Spleen (tissue), 11 donors: ENCODE results near the gene DAP3. TPM values are rescaled to one million over a fixed set of nuclear protein-coding genes. Genes with fewer than 3 reads are reported as not detected.
A peak's percentile ranks its signal among the peaks of the same experiment; 100 is the strongest.
"Not testable (repeated sequence)": the region's sequence is repeated elsewhere in the genome, so short reads cannot be mapped to it uniquely, and the experiment has no call there.

Experiments used
- DNase-seq: peaks from one replicate; pipeline ENCODE4 v3.0.0-alpha.2; 2020
- H3K27ac ChIP-seq, 8 donors: fragments of 200-600 bp; sonication (generic) in 7 of 8; 1 replicate in 4 of 8; 2 replicates in 4 of 8; pipeline versions ENCODE4 v1.5.0 to v1.8.0; 2016 to 2021; ENCODE audit warnings: inconsistent platforms in 4 of 8, mild to moderate bottlenecking in 4 of 8, moderate library complexity in 1 of 8
- H3K27me3 ChIP-seq, 7 donors: fragments of 200-600 bp; sonication (generic) in 6 of 7; replicated peaks in 1 of 7; 1 replicate in 4 of 7; 2 replicates in 3 of 7; pipeline versions ENCODE4 v1.5.0 to v1.8.0; 2016 to 2021; ENCODE audit warnings: inconsistent platforms in 3 of 7, mild to moderate bottlenecking in 1 of 7
- H3K36me3 ChIP-seq, 6 donors: fragments of 200-600 bp; sonication (generic) in 5 of 6; 1 replicate in 4 of 6; 2 replicates in 2 of 6; pipeline versions ENCODE4 v1.5.0 to v1.8.0; 2016 to 2021; ENCODE audit warnings: inconsistent platforms in 2 of 6
- H3K4me1 ChIP-seq, 6 donors: fragments of 200-600 bp; sonication (generic) in 5 of 6; 1 replicate in 3 of 6; 2 replicates in 3 of 6; pipeline versions ENCODE4 v1.5.0 to v1.8.0; 2016 to 2021; ENCODE audit warnings: inconsistent platforms in 3 of 6
- H3K4me3 ChIP-seq, 8 donors: fragments of 200-600 bp; sonication (generic) in 7 of 8; 1 replicate in 4 of 8; 2 replicates in 4 of 8; pipeline versions ENCODE4 v1.5.0 to v1.8.0; 2016 to 2021; ENCODE audit warnings: inconsistent platforms in 4 of 8, mild to moderate bottlenecking in 4 of 8, moderate library complexity in 2 of 8
- H3K9me3 ChIP-seq, 8 donors: fragments of 200-600 bp; sonication (generic) in 7 of 8; 1 replicate in 4 of 8; 2 replicates in 4 of 8; pipeline versions ENCODE4 v1.5.0 to v1.8.0; 2016 to 2021; ENCODE audit warnings: inconsistent platforms in 4 of 8
- CTCF ChIP-seq, 11 experiments: fragments of 200-600 bp in 7 of 11; fragments of 450-650 bp in 4 of 11; sonication (generic) in 4 of 11; IDR thresholded peaks in 8 of 11; conservative IDR thresholded peaks in 3 of 11; 1 replicate in 7 of 11; 2 replicates in 4 of 11; pipeline versions ENCODE4 v1.4.0 to v1.8.0; 2016 to 2021; ENCODE audit warnings: antibody characterized with exemption in 11 of 11, inconsistent platforms in 4 of 11, mild to moderate bottlenecking in 1 of 11
- POLR2A ChIP-seq, 3 donors: fragments of 450-650 bp; IDR thresholded peaks; one replicate each; pipeline ENCODE4 v1.5.1; 2017; ENCODE audit warnings: antibody characterized with exemption in 3 of 3, mild to moderate bottlenecking in 1 of 3
- POLR2AphosphoS5 ChIP-seq, 3 donors: sonication (generic); formaldehyde crosslinking; IDR thresholded peaks; one replicate each; pipeline ENCODE4 v1.5.1; 2017; ENCODE audit warnings: antibody characterized with exemption in 3 of 3
- WGBS, 5 donors: extraction: QIAGEN DNeasy Blood & Tissue Kit in 3 of 5; methylation state at CpG; one replicate each; pipeline versions ENCODE4 v1.1.5 to v1.1.7; 2013 to 2018; 5-methylcytosine and 5-hydroxymethylcytosine counted together
- intact Hi-C: fragments of 100-400 bp; cut with DNase I; formaldehyde crosslinking; loops from one replicate; pipeline ENCODE4 v1.15.0; 2023; ENCODE audit warnings: low total_unique reads
- polyA plus RNA-seq, 3 donors: library from polyadenylated mRNA; stranded (reverse); fragments of 200-250 nt; gene quantifications; one replicate each; pipeline ENCODE4 v1.2.1, GENCODE V29; 2013
- total RNA-seq, 7 donors: library from RNA; depleted of rRNA in 3 of 7; stranded (reverse); fragments of >200 nt in 3 of 7; fragmentation: NEBNext Ultra II Directional in 4 of 7; extraction: Animal tissue kit (Norgen Biotek cat#: 25700) in 4 of 7; gene quantifications; one replicate each; pipeline versions ENCODE4 v1.1.0 to v1.2.1, GENCODE V29; 2016 to 2021
- donor health status: healthy with polysubstance abuse.
- donor health status: DM: no; HTN: no; CAD: no; lungs with moderate emphysema.
- donor health status: DM: no; HTN: no; CAD: no.
- donor health status: Bipolar disorder and iron deficiency.
- donor health status: healthy.
- donor health status: DM: no; HTN: no; CAD: no.
- donor health status: DM: yes; HTN: yes; CAD: no.

DAP3 gene
- total and polyA plus RNA-seq, 10 donors = 87.3 to 150 (median 99.5) TPM

DNA sequence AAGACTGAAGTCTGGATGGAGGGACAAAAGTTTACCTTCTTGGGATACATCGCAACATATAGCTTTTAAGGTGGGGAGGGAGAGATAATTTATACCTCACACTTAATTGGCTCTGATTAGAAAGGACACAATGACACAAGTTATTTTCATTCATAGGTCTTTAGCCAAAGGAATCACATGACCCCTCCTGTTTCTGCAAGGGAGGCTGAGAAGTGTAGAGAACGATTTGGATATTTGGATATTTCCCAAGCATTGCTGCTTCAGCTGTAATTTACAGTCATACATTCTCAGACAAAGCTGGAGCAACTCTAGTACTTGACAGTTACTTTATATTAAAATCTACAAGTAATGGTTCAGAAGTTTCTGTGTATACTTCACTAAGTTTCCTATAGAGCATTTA, 24.2 kb downstream of the DAP3 start:
- no peak overlapping the region for H3K4me3 ChIP-seq
- 68 to 90% (median 83%) methylated on average over 2 of the region's 2 CpGs for WGBS, 5 donors
- no peak for DNase-seq

DNA sequence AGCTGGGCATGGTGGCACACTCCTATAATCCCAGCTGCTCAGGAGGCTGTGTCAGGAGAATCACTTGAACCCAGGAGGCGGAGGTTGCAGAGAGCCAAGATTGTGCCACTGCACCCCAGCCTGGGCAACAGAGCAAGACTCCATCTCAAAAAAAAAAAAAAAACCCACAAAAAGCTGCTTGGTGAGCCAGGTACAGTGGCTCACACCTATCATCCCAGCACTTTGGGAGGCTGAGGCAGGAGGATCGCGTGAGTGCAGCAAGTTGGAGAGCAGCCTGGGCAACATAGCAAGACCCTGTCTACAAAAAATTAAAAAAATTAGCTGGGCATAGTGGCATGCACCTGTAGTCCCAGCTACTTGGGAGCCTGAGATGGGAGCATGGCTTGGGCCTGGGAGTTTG, 26.2 kb downstream of the DAP3 start:
- H3K4me3 ChIP-seq, H3K27me3 ChIP-seq, H3K9me3 ChIP-seq, DNase-seq, intact Hi-C loops, H3K27ac ChIP-seq: not testable (repeated sequence)
- Histone ChIP-seq H3K4me1 (peaks cover 0 to 11% (median 0%) of the 10 kb centered on the region in 6 donors), H3K36me3 (peaks cover 0 to 80% (median 13%) of the 10 kb centered on the region in 6 donors)
- 96 to 100% (median 98%) methylated on average over 3 of the region's 3 CpGs for WGBS, 5 donors

More for the DNA sequence above, 24.2 kb downstream of the DAP3 start:
- no peaks in the 10 kb centered on the region for H3K9me3 ChIP-seq
- no peaks in the 10 kb centered on the region for H3K27me3 ChIP-seq
- no peak overlapping the region for H3K27ac ChIP-seq
- peaks cover 0 to 14% (median 0%) of the 10 kb centered on the region in 6 donors for H3K4me1 ChIP-seq
- intact Hi-C loops = no loop called here
- H3K36me3 ChIP-seq = peaks cover 0 to 71% (median 11%) of the 10 kb centered on the region in 6 donors
- TF ChIP-seq POLR2A (IDR thresholded peaks at IDR 0.05) = no peak
- no peak for TF ChIP-seq CTCF (IDR thresholded peaks at IDR 0.05 in 8 of 11, conservative IDR thresholded peaks at IDR 0.05 in 3 of 11)
- no peak for TF ChIP-seq POLR2AphosphoS5 (IDR thresholded peaks at IDR 0.05)

GRCh38 chr1:155715777-155716176, 26.9 kb downstream of the DAP3 start:
- Histone ChIP-seq H3K27ac (peak overlapping the region in 1 of 8 donors; percentile 0), H3K27me3 (no peaks in the 10 kb centered on the region), H3K9me3 (no peaks in the 10 kb centered on the region), H3K4me3 (no peak overlapping the region), H3K36me3 (peaks cover 0 to 80% (median 11%) of the 10 kb centered on the region in 6 donors), H3K4me1 (peaks cover 0 to 11% (median 0%) of the 10 kb centered on the region in 6 donors)
- no peak for DNase-seq
- intact Hi-C loops = no loop called here
- 95 to 99% (median 98%) methylated on average over 5 of the region's 5 CpGs for WGBS, 5 donors
- TF ChIP-seq CTCF (IDR thresholded peaks at IDR 0.05 in 8 of 11, conservative IDR thresholded peaks at IDR 0.05 in 3 of 11) (no peak), POLR2AphosphoS5 (IDR thresholded peaks at IDR 0.05) (no peak), POLR2A (IDR thresholded peaks at IDR 0.05) (no peak)

DNA sequence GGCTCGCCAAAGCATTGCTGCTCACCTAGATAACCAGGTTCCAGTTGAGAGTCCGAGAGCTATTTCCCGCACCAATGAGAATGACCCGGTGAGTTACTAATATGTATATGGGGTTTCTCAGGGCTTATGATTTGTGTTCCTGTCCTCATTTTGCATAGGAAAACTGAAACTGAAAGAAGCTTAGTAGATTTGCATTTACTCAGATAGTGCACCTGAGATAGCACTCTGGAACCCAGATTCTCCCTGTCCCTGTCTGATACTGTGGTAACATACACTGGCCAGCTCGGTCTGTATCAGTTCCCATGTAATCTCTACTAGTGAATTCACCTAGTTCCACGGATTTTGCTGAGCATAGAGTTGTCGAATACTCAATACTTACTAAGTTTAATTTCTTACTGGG, 28.1 kb downstream of the DAP3 start:
- H3K27me3 ChIP-seq = no peaks in the 10 kb centered on the region
- TF ChIP-seq POLR2AphosphoS5 (IDR thresholded peaks at IDR 0.05) (no peak), CTCF (IDR thresholded peaks at IDR 0.05 in 8 of 11, conservative IDR thresholded peaks at IDR 0.05 in 3 of 11) (no peak), POLR2A (IDR thresholded peaks at IDR 0.05) (no peak)
- WGBS, 5 donors = 78 to 90% (median 84%) methylated on average over 7 of the region's 7 CpGs
- peaks cover 0 to 11% (median 0%) of the 10 kb centered on the region in 6 donors for H3K4me1 ChIP-seq
- DNase-seq = no peak
- peak overlapping the region in 4 of 8 donors; percentile 5 to 49 (median 30) for H3K27ac ChIP-seq
- intact Hi-C loops = no loop called here
- H3K9me3 ChIP-seq = no peaks in the 10 kb centered on the region
- peaks cover 0 to 82% (median 15%) of the 10 kb centered on the region in 6 donors for H3K36me3 ChIP-seq
- no peak overlapping the region for H3K4me3 ChIP-seq

- intact Hi-C loops, H3K27ac ChIP-seq, H3K27me3 ChIP-seq, H3K4me3 ChIP-seq, H3K9me3 ChIP-seq, DNase-seq: not testable (repeated sequence)
- 96 to 97% (median 96%) methylated on average over 6 of the region's 6 CpGs for whole genome bisulfite sequencing, 5 donors
- H3K36me3 ChIP-seq = peaks cover 0 to 84% (median 16%) of the 10 kb centered on the region in 6 donors
- H3K4me1 ChIP-seq = peaks cover 0 to 11% (median 0%) of the 10 kb centered on the region in 6 donors
Measured at GRCh38 chr1:155718524-155719115, 29.7 kb downstream of the DAP3 start.
